GM23338 (cell line): ENCODE data around the gene REEP6.

Source experiments
- CREB1 ChIP-seq: fragments of 250-450 bp; sonication (Bioruptor Pico); IDR thresholded peaks from 2 replicates; pipeline ENCODE4 v1.5.0; 2020; ENCODE audit warnings: low read depth, mild to moderate bottlenecking, moderate library complexity
- EZH2 ChIP-seq: fragments of 200-600 bp; sonication (generic); IDR thresholded peaks from one replicate; pipeline ENCODE4 v1.8.0; 2017; ENCODE audit warnings: antibody characterized with exemption, mild to moderate bottlenecking, low read depth; ENCODE audit not compliant: unreplicated experiment
- EZH2phosphoT487 ChIP-seq: fragments of 200-600 bp; sonication (generic); IDR thresholded peaks from one replicate; pipeline ENCODE4 v1.8.1; 2018; ENCODE audit warnings: antibody characterized with exemption; ENCODE audit not compliant: unreplicated experiment
- POLR2AphosphoS5 ChIP-seq: IDR thresholded peaks from 2 replicates; pipeline ENCODE4 v1.6.1; 2016; ENCODE audit warnings: antibody characterized with exemption, low read depth
- REST ChIP-seq: IDR thresholded peaks from one replicate; pipeline ENCODE4 v1.6.1; 2018; ENCODE audit warnings: antibody characterized with exemption; ENCODE audit not compliant: unreplicated experiment
- ZNF114 ChIP-seq: fragments of 250-450 bp; sonication (Bioruptor Pico); IDR thresholded peaks from 2 replicates; pipeline ENCODE4 v1.5.0; 2020; ENCODE audit warnings: mild to moderate bottlenecking, moderate library complexity
- TF ChIP-seq, protein P1 (sequence below), 2 experiments: fragments of 200-600 bp in 1 of 2; sonication (generic) in 1 of 2; conservative IDR thresholded peaks; 2 replicates each; pipeline versions ENCODE4 v1.5.1 to v1.6.1; 2016 to 2017; ENCODE audit warnings: antibody characterized with exemption in 2 of 2, low read depth in 2 of 2, mild to moderate bottlenecking in 2 of 2, moderate library complexity in 1 of 2
- TF ChIP-seq, protein P2 (sequence below): fragments of 250-450 bp; sonication (Bioruptor Pico); IDR thresholded peaks from 2 replicates; pipeline ENCODE4 v1.5.0; 2020; ENCODE audit warnings: mild to moderate bottlenecking, moderate library complexity

- no peak for TF ChIP-seq POLR2AphosphoS5
- TF ChIP-seq, protein P1, sequence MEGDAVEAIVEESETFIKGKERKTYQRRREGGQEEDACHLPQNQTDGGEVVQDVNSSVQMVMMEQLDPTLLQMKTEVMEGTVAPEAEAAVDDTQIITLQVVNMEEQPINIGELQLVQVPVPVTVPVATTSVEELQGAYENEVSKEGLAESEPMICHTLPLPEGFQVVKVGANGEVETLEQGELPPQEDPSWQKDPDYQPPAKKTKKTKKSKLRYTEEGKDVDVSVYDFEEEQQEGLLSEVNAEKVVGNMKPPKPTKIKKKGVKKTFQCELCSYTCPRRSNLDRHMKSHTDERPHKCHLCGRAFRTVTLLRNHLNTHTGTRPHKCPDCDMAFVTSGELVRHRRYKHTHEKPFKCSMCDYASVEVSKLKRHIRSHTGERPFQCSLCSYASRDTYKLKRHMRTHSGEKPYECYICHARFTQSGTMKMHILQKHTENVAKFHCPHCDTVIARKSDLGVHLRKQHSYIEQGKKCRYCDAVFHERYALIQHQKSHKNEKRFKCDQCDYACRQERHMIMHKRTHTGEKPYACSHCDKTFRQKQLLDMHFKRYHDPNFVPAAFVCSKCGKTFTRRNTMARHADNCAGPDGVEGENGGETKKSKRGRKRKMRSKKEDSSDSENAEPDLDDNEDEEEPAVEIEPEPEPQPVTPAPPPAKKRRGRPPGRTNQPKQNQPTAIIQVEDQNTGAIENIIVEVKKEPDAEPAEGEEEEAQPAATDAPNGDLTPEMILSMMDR (conservative IDR thresholded peaks at IDR 0.05; ENCODE audit: low read depth in 2 of 2): no peak
- TF ChIP-seq EZH2phosphoT487: no peak
- TF ChIP-seq CREB1: no peak
- no peak for TF ChIP-seq REST
- TF ChIP-seq EZH2: no peak
- TF ChIP-seq ZNF114 (CRISPR knock-in tag): no peak
- TF ChIP-seq, protein P2, sequence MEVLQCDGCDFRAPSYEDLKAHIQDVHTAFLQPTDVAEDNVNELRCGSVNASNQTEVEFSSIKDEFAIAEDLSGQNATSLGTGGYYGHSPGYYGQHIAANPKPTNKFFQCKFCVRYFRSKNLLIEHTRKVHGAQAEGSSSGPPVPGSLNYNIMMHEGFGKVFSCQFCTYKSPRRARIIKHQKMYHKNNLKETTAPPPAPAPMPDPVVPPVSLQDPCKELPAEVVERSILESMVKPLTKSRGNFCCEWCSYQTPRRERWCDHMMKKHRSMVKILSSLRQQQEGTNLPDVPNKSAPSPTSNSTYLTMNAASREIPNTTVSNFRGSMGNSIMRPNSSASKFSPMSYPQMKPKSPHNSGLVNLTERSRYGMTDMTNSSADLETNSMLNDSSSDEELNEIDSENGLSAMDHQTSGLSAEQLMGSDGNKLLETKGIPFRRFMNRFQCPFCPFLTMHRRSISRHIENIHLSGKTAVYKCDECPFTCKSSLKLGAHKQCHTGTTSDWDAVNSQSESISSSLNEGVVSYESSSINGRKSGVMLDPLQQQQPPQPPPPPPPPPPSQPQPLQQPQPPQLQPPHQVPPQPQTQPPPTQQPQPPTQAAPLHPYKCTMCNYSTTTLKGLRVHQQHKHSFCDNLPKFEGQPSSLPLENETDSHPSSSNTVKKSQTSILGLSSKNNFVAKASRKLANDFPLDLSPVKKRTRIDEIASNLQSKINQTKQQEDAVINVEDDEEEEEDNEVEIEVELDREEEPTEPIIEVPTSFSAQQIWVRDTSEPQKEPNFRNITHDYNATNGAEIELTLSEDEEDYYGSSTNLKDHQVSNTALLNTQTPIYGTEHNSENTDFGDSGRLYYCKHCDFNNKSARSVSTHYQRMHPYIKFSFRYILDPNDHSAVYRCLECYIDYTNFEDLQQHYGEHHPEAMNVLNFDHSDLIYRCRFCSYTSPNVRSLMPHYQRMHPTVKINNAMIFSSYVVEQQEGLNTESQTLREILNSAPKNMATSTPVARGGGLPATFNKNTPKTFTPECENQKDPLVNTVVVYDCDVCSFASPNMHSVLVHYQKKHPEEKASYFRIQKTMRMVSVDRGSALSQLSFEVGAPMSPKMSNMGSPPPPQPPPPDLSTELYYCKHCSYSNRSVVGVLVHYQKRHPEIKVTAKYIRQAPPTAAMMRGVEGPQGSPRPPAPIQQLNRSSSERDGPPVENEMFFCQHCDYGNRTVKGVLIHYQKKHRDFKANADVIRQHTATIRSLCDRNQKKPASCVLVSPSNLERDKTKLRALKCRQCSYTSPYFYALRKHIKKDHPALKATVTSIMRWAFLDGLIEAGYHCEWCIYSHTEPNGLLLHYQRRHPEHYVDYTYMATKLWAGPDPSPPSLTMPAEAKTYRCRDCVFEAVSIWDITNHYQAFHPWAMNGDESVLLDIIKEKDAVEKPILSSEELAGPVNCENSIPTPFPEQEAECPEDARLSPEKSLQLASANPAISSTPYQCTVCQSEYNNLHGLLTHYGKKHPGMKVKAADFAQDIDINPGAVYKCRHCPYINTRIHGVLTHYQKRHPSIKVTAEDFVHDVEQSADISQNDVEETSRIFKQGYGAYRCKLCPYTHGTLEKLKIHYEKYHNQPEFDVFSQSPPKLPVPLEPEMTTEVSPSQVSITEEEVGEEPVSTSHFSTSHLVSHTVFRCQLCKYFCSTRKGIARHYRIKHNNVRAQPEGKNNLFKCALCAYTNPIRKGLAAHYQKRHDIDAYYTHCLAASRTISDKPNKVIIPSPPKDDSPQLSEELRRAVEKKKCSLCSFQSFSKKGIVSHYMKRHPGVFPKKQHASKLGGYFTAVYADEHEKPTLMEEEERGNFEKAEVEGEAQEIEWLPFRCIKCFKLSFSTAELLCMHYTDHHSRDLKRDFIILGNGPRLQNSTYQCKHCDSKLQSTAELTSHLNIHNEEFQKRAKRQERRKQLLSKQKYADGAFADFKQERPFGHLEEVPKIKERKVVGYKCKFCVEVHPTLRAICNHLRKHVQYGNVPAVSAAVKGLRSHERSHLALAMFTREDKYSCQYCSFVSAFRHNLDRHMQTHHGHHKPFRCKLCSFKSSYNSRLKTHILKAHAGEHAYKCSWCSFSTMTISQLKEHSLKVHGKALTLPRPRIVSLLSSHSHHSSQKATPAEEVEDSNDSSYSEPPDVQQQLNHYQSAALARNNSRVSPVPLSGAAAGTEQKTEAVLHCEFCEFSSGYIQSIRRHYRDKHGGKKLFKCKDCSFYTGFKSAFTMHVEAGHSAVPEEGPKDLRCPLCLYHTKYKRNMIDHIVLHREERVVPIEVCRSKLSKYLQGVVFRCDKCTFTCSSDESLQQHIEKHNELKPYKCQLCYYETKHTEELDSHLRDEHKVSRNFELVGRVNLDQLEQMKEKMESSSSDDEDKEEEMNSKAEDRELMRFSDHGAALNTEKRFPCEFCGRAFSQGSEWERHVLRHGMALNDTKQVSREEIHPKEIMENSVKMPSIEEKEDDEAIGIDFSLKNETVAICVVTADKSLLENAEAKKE (CRISPR knock-in tag): no peak
Observed at GRCh38 chr19:1528596-1529429, 37.8 kb downstream of the REEP6 start.
